Kidney (tissue), 14 donors: ENCODE results near the gene VPS13A. TPM values are rescaled to one million over a fixed set of nuclear protein-coding genes. Genes with fewer than 3 reads are reported as not detected.

Experiments
- DNase-seq, 5 donors: peaks; one replicate each; pipeline ENCODE4 v3.0.0-alpha.2; 2013 to 2020
- FAIRE-seq: peaks from 2 replicates; lab custom pipeline; 2012; peaks lifted over from hg19 to GRCh38; lab: Jason Lieb, UNC
- H3K27ac ChIP-seq, 2 donors: one replicate each; pipeline ENCODE4 v1.7.0; 2013; ENCODE audit warnings: low read depth in 2 of 2, low read length in 2 of 2, inconsistent platforms in 1 of 2
- H3K27me3 ChIP-seq: one replicate; pipeline ENCODE4 v1.7.1; 2013; ENCODE audit warnings: low read length, inconsistent platforms; ENCODE audit not compliant: control insufficient read depth, insufficient read depth
- H3K36me3 ChIP-seq, 3 donors: one replicate each; pipeline versions ENCODE4 v1.7.0 to v1.7.1; 2013; ENCODE audit warnings: low read length in 3 of 3, control low read depth in 1 of 3, inconsistent platforms in 1 of 3; ENCODE audit not compliant: insufficient read depth in 3 of 3, control insufficient read depth in 2 of 3
- H3K4me1 ChIP-seq, 3 donors: one replicate each; pipeline versions ENCODE4 v1.7.0 to v1.7.1; 2013; ENCODE audit warnings: low read length in 3 of 3, inconsistent platforms in 1 of 3, low read depth in 1 of 3; ENCODE audit not compliant: control insufficient read depth in 2 of 3, insufficient read depth in 2 of 3
- H3K4me3 ChIP-seq, 3 donors: one replicate each; pipeline versions ENCODE4 v1.7.0 to v1.8.1; 2013; ENCODE audit warnings: low read length in 3 of 3, control low read depth in 1 of 3, inconsistent platforms in 1 of 3
- H3K9ac ChIP-seq, 3 donors: one replicate each; pipeline versions ENCODE4 v1.7.0 to v1.7.1; 2013; ENCODE audit warnings: low read length in 3 of 3, control low read depth in 1 of 3, inconsistent platforms in 1 of 3
- H3K9me3 ChIP-seq, 3 donors: one replicate each; pipeline versions ENCODE4 v1.7.0 to v1.7.1; 2013; ENCODE audit warnings: low read length in 3 of 3, control low read depth in 1 of 3, inconsistent platforms in 1 of 3; ENCODE audit not compliant: control insufficient read depth in 2 of 3, insufficient read depth in 1 of 3
- intact Hi-C: fragments of 100-400 bp; cut with DNase I; formaldehyde crosslinking; loops from one replicate; pipeline ENCODE4 v1.11.1; 2022
- polyA plus RNA-seq: library from polyadenylated mRNA; stranded (reverse); fragments of 350-450 nt; fragmentation: Illumina TruSeq; extraction: RNeasy Lipid Tissue Mini Kit (QIAGEN cat#74804); gene quantifications from one replicate; pipeline ENCODE4 v1.2.3, GENCODE V29; 2014; ENCODE audit warnings: low read depth, low replicate concordance; ENCODE audit not compliant: insufficient read depth
- total RNA-seq: library from RNA; stranded (reverse); fragmentation: NEBNext Ultra II Directional; extraction: Animal tissue kit (Norgen Biotek cat#: 25700); gene quantifications from one replicate; pipeline ENCODE4 v1.2.1, GENCODE V29; 2021
- TF ChIP-seq, protein P1 (sequence below): IDR thresholded peaks from 3 replicates; pipeline ENCODE4 v1.5.1; 2012; ENCODE audit warnings: mild to moderate bottlenecking, moderate library complexity, borderline replicate concordance; ENCODE audit not compliant: insufficient read depth; ENCODE audit errors: extremely low read depth
- donor health status: control.
- donor health status: control.
- donor health status: control.
- donor health status: control.
- donor health status: control.
- donor health status: DM: yes; HTN: yes; CAD: no.
- donor health status: Normal renal cell carcinoma (clear cell type).

Gene VPS13A
- total and polyA plus RNA-seq, 2 donors from 2014 or later, result 10.1 to 32.1 TPM

DNA sequence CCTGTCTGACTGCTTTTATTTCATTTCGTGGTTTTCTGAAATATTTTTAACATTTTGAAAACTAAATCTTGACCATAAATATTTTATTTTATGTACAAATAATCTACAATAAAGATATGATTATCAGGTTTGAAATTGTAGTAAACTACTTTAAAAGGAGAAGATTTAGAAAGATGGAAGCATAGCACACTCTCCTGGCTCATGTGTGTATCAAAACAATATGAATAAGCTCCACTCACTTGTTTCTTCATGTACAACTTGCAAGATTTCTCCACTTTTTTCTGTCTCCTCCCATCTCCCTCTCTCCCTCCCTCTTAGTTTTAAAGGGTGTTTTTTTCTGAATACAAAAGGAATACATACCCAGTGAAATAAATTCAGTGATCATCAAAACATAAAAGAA, 15.4 kb upstream of the VPS13A start:
- no peak overlapping the region for H3K27ac ChIP-seq
- intact Hi-C loops, result no loop called here
- DNase-seq, result no peak
- no peaks in the 10 kb centered on the region for H3K9me3 ChIP-seq
- TF ChIP-seq, protein P1, sequence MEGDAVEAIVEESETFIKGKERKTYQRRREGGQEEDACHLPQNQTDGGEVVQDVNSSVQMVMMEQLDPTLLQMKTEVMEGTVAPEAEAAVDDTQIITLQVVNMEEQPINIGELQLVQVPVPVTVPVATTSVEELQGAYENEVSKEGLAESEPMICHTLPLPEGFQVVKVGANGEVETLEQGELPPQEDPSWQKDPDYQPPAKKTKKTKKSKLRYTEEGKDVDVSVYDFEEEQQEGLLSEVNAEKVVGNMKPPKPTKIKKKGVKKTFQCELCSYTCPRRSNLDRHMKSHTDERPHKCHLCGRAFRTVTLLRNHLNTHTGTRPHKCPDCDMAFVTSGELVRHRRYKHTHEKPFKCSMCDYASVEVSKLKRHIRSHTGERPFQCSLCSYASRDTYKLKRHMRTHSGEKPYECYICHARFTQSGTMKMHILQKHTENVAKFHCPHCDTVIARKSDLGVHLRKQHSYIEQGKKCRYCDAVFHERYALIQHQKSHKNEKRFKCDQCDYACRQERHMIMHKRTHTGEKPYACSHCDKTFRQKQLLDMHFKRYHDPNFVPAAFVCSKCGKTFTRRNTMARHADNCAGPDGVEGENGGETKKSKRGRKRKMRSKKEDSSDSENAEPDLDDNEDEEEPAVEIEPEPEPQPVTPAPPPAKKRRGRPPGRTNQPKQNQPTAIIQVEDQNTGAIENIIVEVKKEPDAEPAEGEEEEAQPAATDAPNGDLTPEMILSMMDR, result no peak
- no peaks in the 10 kb centered on the region for H3K27me3 ChIP-seq
- no peak for FAIRE-seq
- no peaks in the 10 kb centered on the region for H3K36me3 ChIP-seq
- no peak overlapping the region for H3K9ac ChIP-seq
- H3K4me3 ChIP-seq, result no peak overlapping the region
- H3K4me1 ChIP-seq, result no peaks in the 10 kb centered on the region

DNA sequence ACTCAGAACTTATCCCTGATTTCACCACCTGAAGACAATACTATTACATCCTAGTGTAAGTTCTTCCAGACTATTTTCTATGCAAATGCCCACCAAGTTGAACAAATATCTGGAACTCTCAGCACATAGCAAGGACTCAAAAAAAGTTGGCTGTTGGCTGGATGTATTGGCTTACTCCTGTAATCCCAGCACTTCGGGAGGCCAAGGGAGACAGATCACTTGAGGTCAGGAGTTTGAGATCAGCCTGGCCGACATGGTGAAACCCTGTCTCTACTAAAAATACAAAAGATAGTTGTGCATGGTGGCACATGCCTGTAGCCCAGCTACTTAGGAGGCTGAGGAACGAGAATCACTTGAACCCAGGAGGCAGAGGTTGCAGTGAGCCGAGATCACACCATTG, 15.0 kb upstream of the VPS13A start:
- intact Hi-C loops, result no loop called here
- Histone ChIP-seq H3K27me3 (no peaks in the 10 kb centered on the region), H3K9me3 (no peaks in the 10 kb centered on the region), H3K4me3 (no peak overlapping the region), H3K9ac (no peak overlapping the region), H3K27ac (no peak overlapping the region), H3K4me1 (no peaks in the 10 kb centered on the region), H3K36me3 (no peaks in the 10 kb centered on the region)
- TF ChIP-seq, protein P1, result no peak
- no peak for FAIRE-seq
- DNase-seq, result no peak

DNA sequence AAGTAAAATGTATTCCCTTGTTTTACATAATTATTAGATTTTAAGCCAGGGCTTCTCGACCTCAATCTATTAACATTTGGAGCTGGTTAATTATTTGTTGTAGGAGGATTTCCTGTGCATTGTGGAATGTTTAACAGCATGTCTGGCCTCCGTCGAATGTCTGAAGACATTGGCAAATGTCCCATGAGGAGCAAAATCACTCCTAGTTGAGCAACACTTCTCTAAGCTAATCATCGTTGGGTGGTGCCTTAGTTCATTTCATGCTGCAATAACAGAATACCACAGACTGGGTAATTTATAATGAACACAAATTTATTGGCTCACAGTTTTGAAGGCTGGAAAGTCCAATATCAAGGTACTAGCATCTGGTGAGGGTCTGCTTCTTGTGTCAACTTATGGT, 13.4 kb upstream of the VPS13A start:
- Histone ChIP-seq H3K9ac (no peak overlapping the region), H3K4me1 (no peaks in the 10 kb centered on the region), H3K27me3 (no peaks in the 10 kb centered on the region), H3K27ac (no peak overlapping the region), H3K36me3 (no peaks in the 10 kb centered on the region), H3K4me3 (no peak overlapping the region), H3K9me3 (no peaks in the 10 kb centered on the region)
- FAIRE-seq (no peak), DNase-seq (peak in 1 of 5 donors; percentile 12)
- intact Hi-C loops, result no loop called here
- TF ChIP-seq, protein P1, result no peak

DNA sequence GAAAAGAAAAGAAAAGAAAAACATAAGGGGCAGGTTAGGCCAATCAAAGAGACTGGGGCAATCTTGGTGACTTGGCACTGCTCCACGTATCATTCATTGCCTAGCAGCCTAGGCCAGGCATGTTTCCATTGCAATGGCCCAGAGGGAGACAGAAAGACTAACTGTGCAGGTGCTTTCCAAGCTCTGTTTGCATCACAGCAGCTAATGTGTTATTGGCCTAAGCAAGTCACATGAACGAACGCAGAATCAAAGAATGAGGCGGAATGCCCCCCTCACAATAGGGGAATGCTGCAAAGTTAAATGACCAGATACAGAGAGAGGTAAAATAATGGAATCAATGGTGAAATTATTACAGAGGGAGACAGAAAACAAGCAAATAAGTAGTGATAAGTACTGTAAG, 11.1 kb upstream of the VPS13A start:
- no peak overlapping the region for H3K4me3 ChIP-seq
- H3K36me3 ChIP-seq, result no peaks in the 10 kb centered on the region
- no peak overlapping the region for H3K27ac ChIP-seq
- H3K4me1 ChIP-seq, result no peaks in the 10 kb centered on the region
- no peaks in the 10 kb centered on the region for H3K27me3 ChIP-seq
- TF ChIP-seq, protein P1, result no peak
- H3K9ac ChIP-seq, result no peak overlapping the region
- no peaks in the 10 kb centered on the region for H3K9me3 ChIP-seq
- DNase-seq (no peak), FAIRE-seq (no peak)
- intact Hi-C loops, result no loop called here
